ENCODE data around the gene ENO3. TPM values are rescaled to one million over a fixed set of nuclear protein-coding genes. Genes with fewer than 3 reads are reported as not detected.

ENO3 gene
- total RNA-seq, 4 donors from 2014 or later: 1,434 to 5,473 (median 3,204) TPM

DNA sequence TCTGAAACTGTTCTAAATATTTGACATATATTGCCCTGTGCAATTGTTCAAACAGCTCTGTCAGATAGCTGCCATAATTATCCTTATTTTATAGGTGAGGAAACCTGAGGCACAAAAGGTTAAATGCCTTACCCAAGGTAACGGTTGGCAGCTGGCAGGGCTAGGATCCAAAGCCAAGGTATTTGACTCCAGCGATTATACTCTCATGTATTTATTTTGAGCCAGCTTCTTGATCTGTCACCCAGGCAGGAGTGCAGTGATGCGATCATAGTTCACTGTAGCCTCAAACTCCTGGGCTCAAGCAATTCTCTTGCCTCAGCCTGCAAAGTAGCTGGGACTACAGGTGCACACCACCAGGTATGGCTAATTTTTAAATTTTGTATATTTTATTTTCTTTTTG lies 7.2 kb downstream of the ENO3 start:
- TF ChIP-seq POLR2A (IDR thresholded peaks at IDR 0.05): no peak
- TF ChIP-seq, protein P1, sequence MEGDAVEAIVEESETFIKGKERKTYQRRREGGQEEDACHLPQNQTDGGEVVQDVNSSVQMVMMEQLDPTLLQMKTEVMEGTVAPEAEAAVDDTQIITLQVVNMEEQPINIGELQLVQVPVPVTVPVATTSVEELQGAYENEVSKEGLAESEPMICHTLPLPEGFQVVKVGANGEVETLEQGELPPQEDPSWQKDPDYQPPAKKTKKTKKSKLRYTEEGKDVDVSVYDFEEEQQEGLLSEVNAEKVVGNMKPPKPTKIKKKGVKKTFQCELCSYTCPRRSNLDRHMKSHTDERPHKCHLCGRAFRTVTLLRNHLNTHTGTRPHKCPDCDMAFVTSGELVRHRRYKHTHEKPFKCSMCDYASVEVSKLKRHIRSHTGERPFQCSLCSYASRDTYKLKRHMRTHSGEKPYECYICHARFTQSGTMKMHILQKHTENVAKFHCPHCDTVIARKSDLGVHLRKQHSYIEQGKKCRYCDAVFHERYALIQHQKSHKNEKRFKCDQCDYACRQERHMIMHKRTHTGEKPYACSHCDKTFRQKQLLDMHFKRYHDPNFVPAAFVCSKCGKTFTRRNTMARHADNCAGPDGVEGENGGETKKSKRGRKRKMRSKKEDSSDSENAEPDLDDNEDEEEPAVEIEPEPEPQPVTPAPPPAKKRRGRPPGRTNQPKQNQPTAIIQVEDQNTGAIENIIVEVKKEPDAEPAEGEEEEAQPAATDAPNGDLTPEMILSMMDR (IDR thresholded peaks at IDR 0.05 in 4 of 5, conservative IDR thresholded peaks at IDR 0.05 in 1 of 5): no peak
- intact Hi-C loops (cut with DNase I; ENCODE audit: low total_unique reads) (no loop called here), in situ Hi-C loops (cut with MboI; ENCODE audit: low sequenced_read_pairs in 4 of 4) (no loop called here)
- Histone ChIP-seq H3K36me3 (peaks cover 0 to 29% of the 10 kb centered on the region in 2 donors), H3K4me1 (peaks cover 23 to 41% of the 10 kb centered on the region in 2 donors), H3K27ac (peak overlapping the region; percentile 45 to 100 (median 64)), H3K9me3 (no peaks in the 10 kb centered on the region), H3K27me3 (no peaks in the 10 kb centered on the region), H3K4me3 (no peak overlapping the region)
- ATAC-seq (peak in 1 of 2 donors; percentile 57), DNase-seq (peak in 1 of 2 donors; percentile 63)

DNA sequence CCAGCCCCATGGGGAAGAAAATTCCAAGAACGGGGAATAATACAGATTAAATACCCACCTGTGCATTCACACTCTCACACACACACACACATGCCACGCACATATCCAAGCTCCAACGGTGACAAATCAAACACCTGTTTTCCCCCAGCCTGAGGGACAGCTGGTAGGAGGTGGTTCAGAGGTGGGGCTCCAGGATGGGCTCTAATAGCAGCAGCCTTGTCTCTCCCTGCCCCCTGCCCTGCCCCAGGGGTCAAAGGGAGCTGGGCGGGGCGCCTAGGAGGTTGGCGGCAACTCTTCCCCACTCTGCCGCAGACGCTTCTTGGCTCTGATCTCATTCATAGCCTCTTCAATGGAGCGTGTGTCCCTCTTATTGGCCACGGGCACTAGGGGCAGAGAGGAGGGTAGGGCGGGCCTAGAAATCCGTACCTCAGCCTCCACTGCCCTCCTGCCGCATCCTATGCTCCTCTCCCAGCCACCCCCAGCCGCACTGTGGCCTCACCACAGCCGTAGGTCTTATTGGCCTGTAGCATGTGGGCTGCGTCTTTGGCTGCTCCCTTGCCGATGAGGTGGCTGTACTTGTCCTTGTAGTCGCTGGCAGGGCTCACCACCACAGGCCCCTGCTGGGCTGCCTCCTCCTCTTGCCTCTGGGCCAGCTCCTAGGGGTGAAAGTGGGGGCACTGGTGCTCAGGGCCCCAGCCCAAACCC lies 8.5 kb downstream of the ENO3 start:
- peak in 1 of 2 donors; percentile 31 for ATAC-seq
- Histone ChIP-seq H3K27ac (peak overlapping the region; percentile 45 to 100 (median 64)), H3K9me3 (no peaks in the 10 kb centered on the region), H3K4me3 (no peak overlapping the region), H3K27me3 (no peaks in the 10 kb centered on the region), H3K36me3 (peaks cover 0 to 23% of the 10 kb centered on the region in 2 donors), H3K4me1 (peaks cover 10 to 29% of the 10 kb centered on the region in 2 donors)
- in situ Hi-C loops (cut with MboI; ENCODE audit: low sequenced_read_pairs in 4 of 4): no loop called here
- TF ChIP-seq, protein P1 (IDR thresholded peaks at IDR 0.05 in 4 of 5, conservative IDR thresholded peaks at IDR 0.05 in 1 of 5): no peak
- TF ChIP-seq POLR2A (IDR thresholded peaks at IDR 0.05): no peak
- no peak for DNase-seq
- intact Hi-C loops (cut with DNase I; ENCODE audit: low total_unique reads): no loop called here

DNA sequence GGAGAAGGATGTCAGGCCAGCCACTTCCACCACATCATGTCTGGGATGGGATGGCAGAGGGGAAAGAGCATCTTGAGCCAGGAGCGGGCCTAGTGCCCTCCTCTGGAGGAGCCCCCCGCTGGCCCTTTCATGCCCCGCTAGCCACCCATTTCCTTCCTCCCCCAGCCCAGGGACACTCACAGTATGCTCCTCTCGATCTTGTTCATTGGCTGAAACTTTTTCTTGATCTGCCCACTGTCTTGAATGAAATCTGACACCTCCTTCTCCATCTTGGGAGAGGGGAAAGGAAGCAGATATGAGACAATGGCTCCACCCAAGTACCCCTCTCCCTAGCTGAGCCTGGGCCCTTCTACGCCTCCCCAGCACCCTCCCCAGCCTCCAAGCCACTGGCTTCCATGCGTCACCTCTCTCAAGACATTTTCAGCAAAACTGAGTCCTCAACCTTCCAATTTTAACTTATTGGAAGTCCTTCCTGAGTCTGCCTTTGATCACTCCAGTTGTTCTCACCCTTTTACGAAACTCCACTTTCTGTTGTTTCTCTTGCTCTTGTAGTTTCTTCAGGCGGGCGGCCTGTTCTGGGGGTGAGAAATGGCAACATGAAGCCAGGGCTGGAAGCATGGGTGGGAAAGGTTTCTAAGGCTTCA lies 9.5 kb downstream of the ENO3 start:
- TF ChIP-seq, protein P1 (IDR thresholded peaks at IDR 0.05 in 4 of 5, conservative IDR thresholded peaks at IDR 0.05 in 1 of 5): no peak
- TF ChIP-seq POLR2A (IDR thresholded peaks at IDR 0.05): no peak
- ATAC-seq: no peak
- peak overlapping the region in 2 of 4 donors; percentile 64 to 100 for H3K27ac ChIP-seq
- no peak for DNase-seq
- no peaks in the 10 kb centered on the region for H3K9me3 ChIP-seq
- in situ Hi-C loops (cut with MboI; ENCODE audit: low sequenced_read_pairs in 4 of 4): no loop called here
- H3K4me3 ChIP-seq: no peak overlapping the region
- H3K36me3 ChIP-seq: peaks cover 0 to 21% of the 10 kb centered on the region in 2 donors
- H3K4me1 ChIP-seq: peaks cover 8 to 25% of the 10 kb centered on the region in 2 donors
- intact Hi-C loops (cut with DNase I; ENCODE audit: low total_unique reads): no loop called here
- no peaks in the 10 kb centered on the region for H3K27me3 ChIP-seq

DNA sequence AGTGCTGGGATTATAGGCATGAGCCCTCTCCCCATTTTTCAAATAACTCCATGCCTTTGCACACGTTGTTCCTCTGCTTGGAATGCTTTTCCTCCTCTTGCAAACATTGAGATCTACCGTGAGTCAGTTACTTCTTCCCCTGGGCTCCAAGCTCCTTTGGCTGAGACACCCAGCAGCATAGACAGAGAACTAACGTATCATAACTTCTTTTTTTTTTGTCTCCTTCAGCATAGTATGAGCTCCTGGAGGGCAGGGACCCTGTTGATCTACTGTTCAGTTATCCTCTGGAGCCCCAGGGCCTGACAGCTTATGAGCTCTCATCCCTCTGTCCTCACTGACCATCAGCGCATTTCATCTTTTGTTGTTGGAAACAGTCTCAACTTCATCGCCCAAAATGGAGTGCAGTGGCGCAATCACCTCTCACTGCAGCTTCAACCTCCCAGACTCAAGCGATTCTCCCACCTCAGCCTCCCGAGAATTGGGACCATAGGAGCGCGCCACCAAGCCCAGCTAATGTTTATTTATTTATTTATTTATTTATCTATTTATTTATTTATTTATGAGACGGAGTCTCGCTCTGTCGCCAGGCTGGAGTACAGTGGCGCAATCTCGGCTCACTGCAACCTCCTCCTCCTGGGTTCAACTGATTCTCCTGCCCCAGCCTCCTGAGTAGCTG lies 14.5 kb downstream of the ENO3 start:
- Histone ChIP-seq H3K27me3 (no peaks in the 10 kb centered on the region), H3K36me3 (peaks cover 0 to 20% of the 10 kb centered on the region in 2 donors), H3K27ac (peak overlapping the region; percentile 88 to 95 (median 94)), H3K4me1 (peaks cover 27 to 33% of the 10 kb centered on the region in 2 donors), H3K9me3 (no peaks in the 10 kb centered on the region), H3K4me3 (no peak overlapping the region)
- intact Hi-C loops (cut with DNase I; ENCODE audit: low total_unique reads) (no loop called here), in situ Hi-C loops (cut with MboI; ENCODE audit: low sequenced_read_pairs in 4 of 4) (no loop called here)
- DNase-seq (no peak), ATAC-seq (no peak)
- TF ChIP-seq, protein P1 (IDR thresholded peaks at IDR 0.05 in 4 of 5, conservative IDR thresholded peaks at IDR 0.05 in 1 of 5): no peak
- TF ChIP-seq POLR2A (IDR thresholded peaks at IDR 0.05): no peak

All from gastrocnemius medialis (tissue), 4 donors.